ENCODE results near the gene CCDC12. TPM values are rescaled to one million over a fixed set of nuclear protein-coding genes. Genes with fewer than 3 reads are reported as not detected.

The CCDC12 gene
- 140 and 232 TPM in 2 replicates for total RNA-seq (2011; cell fraction: chromatin; rRNA removed; ENCODE audit: low replicate concordance)
- 143 and 148 TPM in 2 replicates for total RNA-seq (2011; cell fraction: nucleolus; rRNA removed)
- total RNA-seq (2011; cell fraction: nucleoplasm; rRNA removed): 188 and 262 TPM in 2 replicates
- total RNA-seq (2014; rRNA removed) (99.0 and 101 TPM in 2 replicates), total RNA-seq (2014; rRNA removed; fragmentation: Illumina TruSeq; extraction: Trizol) (44.4 and 63.0 TPM in 2 replicates), total RNA-seq (2015; rRNA removed; fragmentation: Illumina TruSeq; extraction: Trizol) (104 and 115 TPM in 2 replicates), total RNA-seq (2021) (75.2 and 86.9 TPM in 2 replicates), polyA plus RNA-seq (2011; rRNA removed) (47.8 and 54.0 TPM in 2 replicates), polyA plus RNA-seq (2014; fragmentation: Illumina TruSeq; extraction: Trizol) (105 and 127 TPM in 2 replicates), polyA plus RNA-seq (2014; fragmentation: Nextera tagmentation; extraction: Ambion mirVana) (10 to 100 TPM in 1 of 2 experiments, 1 to 10 TPM in 1; 8.9 to 20.9 TPM), polyA plus RNA-seq (2014; rRNA removed) (100 and 201 TPM in 2 replicates), polyA minus RNA-seq (2011; rRNA and poly(A)+ RNA removed) (50.3 and 53.4 TPM in 2 replicates), Bru-seq, nascent RNA (percentile 93 among the genes with signal in this experiment), BruChase-seq, experiment 1, labeled RNA remaining after a 2-hour chase (percentile 89 among the genes with signal in this experiment), BruChase-seq, experiment 2, labeled RNA remaining after a 6-hour chase (percentile 85 among the genes with signal in this experiment)
- 53.0 and 53.5 TPM in 2 replicates for polyA plus RNA-seq (2011; cell fraction: cytosol; rRNA removed)
- polyA plus RNA-seq (2011; cell fraction: nucleus; rRNA removed): 82.0 and 85.3 TPM in 2 replicates
- polyA plus RNA-seq (2012): 77.1 and 114 TPM in 2 replicates
- 17.4 and 21.1 TPM in 2 replicates for polyA minus RNA-seq (2011; cell fraction: cytosol; rRNA and poly(A)+ RNA removed)
- polyA minus RNA-seq (2011; cell fraction: nucleus; rRNA and poly(A)+ RNA removed): 81.3 and 87.3 TPM in 2 replicates
- long read RNA-seq, experiment 1, transcript CCDC12-211 (1 exons, 2,412 nt): major isoform, 6 of 161 reads
- long read RNA-seq, experiment 1, partial matches to known transcripts: 136 of 161 reads
- long read RNA-seq, experiment 1, other reads (novel, unspliced or antisense): 19 of 161 reads
- long read RNA-seq, experiment 2, partial matches to known transcripts: 55 of 92 reads
- long read RNA-seq, experiment 2, other reads (novel, unspliced or antisense): 34 of 92 reads
- long read RNA-seq, experiment 3, partial matches to known transcripts: 70 of 79 reads
- long read RNA-seq, experiment 3, other reads (novel, unspliced or antisense): 9 of 79 reads

DNA sequence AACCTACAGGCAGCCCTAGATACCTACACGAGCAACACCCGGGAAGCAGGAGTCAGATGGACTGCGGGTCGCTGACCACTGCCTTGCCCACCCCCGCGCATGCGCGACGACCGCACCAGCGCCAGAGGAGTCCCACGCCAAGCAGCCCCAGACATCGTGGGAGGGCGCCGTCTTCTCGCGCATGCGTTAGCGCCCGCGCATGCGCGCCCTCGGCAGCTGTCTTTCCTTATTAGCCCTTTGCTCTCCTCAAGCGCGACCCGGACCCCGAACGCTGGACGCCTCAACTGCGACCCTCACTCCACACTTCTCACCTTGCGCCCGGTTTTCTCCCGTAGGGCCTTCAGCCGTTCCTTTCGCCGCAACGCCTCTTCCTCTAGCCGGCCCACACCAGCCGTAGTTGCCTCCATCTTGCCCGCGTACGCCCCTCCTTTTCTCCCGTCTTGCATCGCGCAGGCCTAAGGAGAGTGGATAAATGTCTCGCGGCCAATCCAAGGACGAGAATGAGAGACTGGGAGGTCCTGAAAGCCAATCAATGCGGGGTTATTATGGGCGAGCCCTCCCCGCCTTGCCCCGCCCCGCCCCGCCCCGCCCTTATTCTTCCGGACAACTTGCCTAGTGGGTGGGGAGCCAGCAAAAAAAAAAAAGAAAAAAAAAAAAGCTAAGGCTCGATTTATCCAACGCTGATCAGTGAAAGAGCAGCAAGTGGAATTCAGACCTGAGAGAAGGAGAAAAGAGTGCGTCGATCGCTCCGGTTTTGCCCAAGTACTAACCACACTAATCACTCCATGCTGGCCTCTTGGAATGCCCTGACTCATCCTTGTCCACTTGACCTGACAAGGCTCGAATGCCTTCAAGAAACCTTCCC lies at the start of gene CCDC12:
TSS of gene CCDC12 (minus strand) at position 420 of the 865 bp plus-strand sequence. CDS start at position 407, 13 bp downstream.
- ChIA-PET CTCF (ENCODE audit: low intra/inter-chr PET ratio) (interaction anchor here (0.6 kb wide), 1 partner anchor 66 kb away, joined by 4 read pairs; no protein-coding TSS in a partner anchor), POLR2A (interaction anchor here (0.7 to 4.4 kb wide), 9 partner anchors 9 to 387 kb away, joined by 3 to 35 read pairs (median 4); no protein-coding TSS in a partner anchor)
- in situ Hi-C loops (cut with MboI): no loop called here
- Histone ChIP-seq H3K9me3 (replicated peaks; ENCODE audit: control insufficient read depth, insufficient read depth, low read depth, low read length) (no peaks in the 10 kb centered on the region), H3K4me2 (ENCODE audit: insufficient read depth, low read length) (peak within 1 kb of the TSS; percentile 100), H3K9me1 (ENCODE audit: control insufficient read depth, insufficient read depth, low read length) (peaks cover 1% of the 10 kb centered on the region), H2AFZ (ENCODE audit: low read depth, low read length) (peak within 1 kb of the TSS; percentile 98), H3K4me1 (replicated peaks in 1 of 2; ENCODE audit: control insufficient read depth in 2 of 2, insufficient read depth in 2 of 2, low read length in 2 of 2) (peaks cover 49 to 69% of the 10 kb centered on the region in 2 experiments), H3K36me3 (ENCODE audit: control insufficient read depth, insufficient read depth, low read length) (peaks cover 22% of the 10 kb centered on the region), H3K79me2 (ENCODE audit: control insufficient read depth, insufficient read depth, low read length) (peaks cover 83% of the 10 kb centered on the region), H3K4me3 (peak within 1 kb of the TSS; percentile 68), H3K27ac (ENCODE audit: extremely low read depth, low read depth, low read length) (peak within 1 kb of the TSS; percentile 98), H4K20me1 (replicated peaks; ENCODE audit: control insufficient read depth, insufficient read depth, low read length) (peaks cover 8% of the 10 kb centered on the region), H3K9ac (ENCODE audit: insufficient read depth in 1 of 2, low read depth in 2 of 2, low read length in 2 of 2) (peak within 1 kb of the TSS; percentile 94 to 99), H3K27me3 (ENCODE audit: control insufficient read depth in 2 of 2, insufficient read depth in 2 of 2, low read length in 2 of 2) (no peaks in the 10 kb centered on the region)
- intact Hi-C loops (cut with micrococcal nuclease): loop anchor here (5.0 kb wide), 1 partner anchor 44 kb away; no protein-coding TSS in a partner anchor
- DNase-seq (ENCODE audit: extremely low read depth in 1 of 4, low spot score in 3 of 4): peak; percentile 95 to 99 (median 97)
- under 1% methylated on average over 62 of the region's 64 CpGs for WGBS (ENCODE audit: insufficient coverage, low coverage, missing lambda C conversion rate)
- BruUV-seq (replicated peaks): no TSS peak
- peak; percentile 97 for FAIRE-seq
- peak; percentile 87 for ATAC-seq
- TF ChIP-seq NFYB (IDR thresholded peaks at IDR 0.05; ENCODE audit: extremely low read depth, insufficient read length) (peak; percentile 35), TAF15 (IDR thresholded peaks at IDR 0.05; ENCODE audit: low read depth, low read length) (no peak), ZNF75A (CRISPR knock-in tag; IDR thresholded peaks at IDR 0.05) (0 out of 2 replicates have a peak, but pooled peaks have one; percentile 6), ATF7 (IDR thresholded peaks at IDR 0.05) (peak; percentile 71), MECOM (CRISPR knock-in tag; IDR thresholded peaks at IDR 0.05) (peak; percentile 45; the same call in 1 of the 2 replicates), SIN3A (IDR thresholded peaks at IDR 0.05; ENCODE audit: borderline replicate concordance in 2 of 2, control insufficient read depth in 1 of 2, low read depth in 2 of 2, low read length in 2 of 2) (peak; percentile 74 to 93; a peak in 2 of 4 replicates)
- TF ChIP-seq, protein P1, sequence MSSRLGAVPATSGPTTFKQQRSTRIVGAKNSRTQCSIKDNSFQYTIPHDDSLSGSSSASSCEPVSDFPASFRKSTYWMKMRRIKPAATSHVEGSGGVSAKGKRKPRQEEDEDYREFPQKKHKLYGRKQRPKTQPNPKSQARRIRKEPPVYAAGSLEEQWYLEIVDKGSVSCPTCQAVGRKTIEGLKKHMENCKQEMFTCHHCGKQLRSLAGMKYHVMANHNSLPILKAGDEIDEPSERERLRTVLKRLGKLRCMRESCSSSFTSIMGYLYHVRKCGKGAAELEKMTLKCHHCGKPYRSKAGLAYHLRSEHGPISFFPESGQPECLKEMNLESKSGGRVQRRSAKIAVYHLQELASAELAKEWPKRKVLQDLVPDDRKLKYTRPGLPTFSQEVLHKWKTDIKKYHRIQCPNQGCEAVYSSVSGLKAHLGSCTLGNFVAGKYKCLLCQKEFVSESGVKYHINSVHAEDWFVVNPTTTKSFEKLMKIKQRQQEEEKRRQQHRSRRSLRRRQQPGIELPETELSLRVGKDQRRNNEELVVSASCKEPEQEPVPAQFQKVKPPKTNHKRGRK (tag; IDR thresholded peaks at IDR 0.05): no peak
- TF ChIP-seq, protein P2, sequence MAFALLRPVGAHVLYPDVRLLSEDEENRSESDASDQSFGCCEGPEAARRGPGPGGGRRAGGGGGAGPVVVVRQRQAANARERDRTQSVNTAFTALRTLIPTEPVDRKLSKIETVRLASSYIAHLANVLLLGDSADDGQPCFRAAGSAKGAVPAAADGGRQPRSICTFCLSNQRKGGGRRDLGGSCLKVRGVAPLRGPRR (CRISPR knock-in tag; IDR thresholded peaks at IDR 0.05): 0 out of 2 replicates have a peak, but pooled peaks have one; percentile 9
